Ovary (tissue), 3 donors: ENCODE measurements around the gene EVI5.

Experiments
- POLR2A ChIP-seq: fragments of 450-650 bp; IDR thresholded peaks from one replicate; pipeline ENCODE4 v1.6.1; 2017; ENCODE audit warnings: antibody characterized with exemption, mild to moderate bottlenecking, moderate library complexity
- TF ChIP-seq, protein P1 (sequence below), 3 donors: fragments of 450-650 bp in 2 of 3; fragments of 200-600 bp in 1 of 3; IDR thresholded peaks; one replicate each; pipeline versions ENCODE4 v1.5.1 to v1.8.0; 2016 to 2022; ENCODE audit warnings: antibody characterized with exemption in 3 of 3, mild to moderate bottlenecking in 1 of 3
- donor health status: DM: no; HTN: no; CAD: no.

- TF ChIP-seq, protein P1, sequence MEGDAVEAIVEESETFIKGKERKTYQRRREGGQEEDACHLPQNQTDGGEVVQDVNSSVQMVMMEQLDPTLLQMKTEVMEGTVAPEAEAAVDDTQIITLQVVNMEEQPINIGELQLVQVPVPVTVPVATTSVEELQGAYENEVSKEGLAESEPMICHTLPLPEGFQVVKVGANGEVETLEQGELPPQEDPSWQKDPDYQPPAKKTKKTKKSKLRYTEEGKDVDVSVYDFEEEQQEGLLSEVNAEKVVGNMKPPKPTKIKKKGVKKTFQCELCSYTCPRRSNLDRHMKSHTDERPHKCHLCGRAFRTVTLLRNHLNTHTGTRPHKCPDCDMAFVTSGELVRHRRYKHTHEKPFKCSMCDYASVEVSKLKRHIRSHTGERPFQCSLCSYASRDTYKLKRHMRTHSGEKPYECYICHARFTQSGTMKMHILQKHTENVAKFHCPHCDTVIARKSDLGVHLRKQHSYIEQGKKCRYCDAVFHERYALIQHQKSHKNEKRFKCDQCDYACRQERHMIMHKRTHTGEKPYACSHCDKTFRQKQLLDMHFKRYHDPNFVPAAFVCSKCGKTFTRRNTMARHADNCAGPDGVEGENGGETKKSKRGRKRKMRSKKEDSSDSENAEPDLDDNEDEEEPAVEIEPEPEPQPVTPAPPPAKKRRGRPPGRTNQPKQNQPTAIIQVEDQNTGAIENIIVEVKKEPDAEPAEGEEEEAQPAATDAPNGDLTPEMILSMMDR (IDR thresholded peaks at IDR 0.05), result no peak
- no peak for TF ChIP-seq POLR2A
These were observed 323.4 kb downstream of the EVI5 start for GRCh38 chr1:92461364-92462097.
